RWPE2 (cell line): ENCODE results near the gene PTGR2.

Source experiments
- ATAC-seq: fragments of 200-7000 bp; cut with Tn5 transposase; 3 replicates; pipeline ENCODE4 v1.9.1; 2021; ENCODE audit warnings: low read depth
- DNase-seq: peaks from one replicate; pipeline ENCODE4 v3.0.0-alpha.2; 2020; ENCODE audit warnings: low spot score
- H3K27ac ChIP-seq: fragments of 450-650 bp; 2 replicates; pipeline ENCODE4 v1.5.1; 2017; ENCODE audit warnings: mild to moderate bottlenecking; ENCODE audit not compliant: poor library complexity, severe bottlenecking
- H3K27me3 ChIP-seq: fragments of 250-450 bp; sonication (Bioruptor Pico); 2 replicates; pipeline ENCODE4 v1.5.1; 2021; ENCODE audit warnings: mild to moderate bottlenecking, moderate library complexity; ENCODE audit not compliant: insufficient read depth, poor library complexity, severe bottlenecking
- H3K36me3 ChIP-seq: fragments of 250-450 bp; sonication (Bioruptor Pico); 2 replicates; pipeline ENCODE4 v1.5.1; 2020; ENCODE audit warnings: low read depth, mild to moderate bottlenecking, moderate library complexity
- H3K4me1 ChIP-seq: fragments of 250-450 bp; sonication (Bioruptor Pico); 2 replicates; pipeline ENCODE4 v1.5.1; 2021; ENCODE audit warnings: mild to moderate bottlenecking, moderate library complexity; ENCODE audit not compliant: insufficient read depth, poor library complexity, severe bottlenecking
- H3K4me3 ChIP-seq: fragments of 250-450 bp; sonication (Bioruptor Pico); 2 replicates; pipeline ENCODE4 v1.5.1; 2021; ENCODE audit warnings: mild to moderate bottlenecking, moderate library complexity; ENCODE audit not compliant: severe bottlenecking
- H3K9me3 ChIP-seq: fragments of 250-450 bp; sonication (Bioruptor Pico); 2 replicates; pipeline ENCODE4 v1.5.1; 2021; ENCODE audit warnings: mild to moderate bottlenecking, moderate library complexity; ENCODE audit not compliant: severe bottlenecking
- CTCF ChIP-seq: fragments of 450-650 bp; IDR thresholded peaks from one replicate; pipeline ENCODE4 v1.5.1; 2017; ENCODE audit warnings: mild to moderate bottlenecking, moderate library complexity; ENCODE audit not compliant: poor library complexity, severe bottlenecking

PTGR2 gene

GRCh38 chr14:73816393-73816816 is 35.2 kb upstream of the PTGR2 start:
- no peak overlapping the region for H3K4me3 ChIP-seq

GRCh38 chr14:73817020-73817655 is 34.5 kb upstream of the PTGR2 start:
- Histone ChIP-seq H3K4me3 (no peak overlapping the region), H3K4me1 (no peaks in the 10 kb centered on the region), H3K27me3 (no peaks in the 10 kb centered on the region), H3K36me3 (no peaks in the 10 kb centered on the region), H3K9me3 (no peaks in the 10 kb centered on the region), H3K27ac (no peak overlapping the region)
- DNase-seq (no peak), ATAC-seq (no peak)
- TF ChIP-seq CTCF = no peak

More at GRCh38 chr14:73816393-73816816, 35.2 kb upstream of the PTGR2 start:
- ATAC-seq (no peak), DNase-seq (no peak)
- Histone ChIP-seq H3K27ac (no peak overlapping the region), H3K36me3 (no peaks in the 10 kb centered on the region), H3K9me3 (no peaks in the 10 kb centered on the region), H3K27me3 (no peaks in the 10 kb centered on the region), H3K4me1 (no peaks in the 10 kb centered on the region)
- no peak for TF ChIP-seq CTCF

- no peak for TF ChIP-seq CTCF
- DNase-seq = no peak
- no peaks in the 10 kb centered on the region for H3K27me3 ChIP-seq
- no peaks in the 10 kb centered on the region for H3K9me3 ChIP-seq
- ATAC-seq = no peak
- H3K4me1 ChIP-seq = no peaks in the 10 kb centered on the region
- H3K36me3 ChIP-seq = no peaks in the 10 kb centered on the region
- no peak overlapping the region for H3K4me3 ChIP-seq
- H3K27ac ChIP-seq = no peak overlapping the region
Measured at GRCh38 chr14:73818821-73819220, 32.8 kb upstream of the PTGR2 start.

- DNase-seq (no peak), ATAC-seq (no peak)
- TF ChIP-seq CTCF = no peak
- no peak overlapping the region for H3K27ac ChIP-seq
- no peaks in the 10 kb centered on the region for H3K9me3 ChIP-seq
- H3K4me1 ChIP-seq = peaks cover 11% of the 10 kb centered on the region
- no peaks in the 10 kb centered on the region for H3K27me3 ChIP-seq
- H3K36me3 ChIP-seq = no peaks in the 10 kb centered on the region
- no peak overlapping the region for H3K4me3 ChIP-seq
Measured at GRCh38 chr14:73820631-73821030, 31.0 kb upstream of the PTGR2 start.

GRCh38 chr14:73823339-73823885 is 28.2 kb upstream of the PTGR2 start:
- Histone ChIP-seq H3K36me3 (no peaks in the 10 kb centered on the region), H3K27ac (no peak overlapping the region), H3K27me3 (no peaks in the 10 kb centered on the region), H3K4me1 (peaks cover 11% of the 10 kb centered on the region), H3K9me3 (no peaks in the 10 kb centered on the region), H3K4me3 (no peak overlapping the region)
- DNase-seq (no peak), ATAC-seq (no peak)
- no peak for TF ChIP-seq CTCF
